Measurements from ENCODE around the gene TSSK6.

The TSSK6 gene

GRCh38 chr19:19529783-19530422 lies 14.6 kb upstream of the TSSK6 start:
- no peak for DNase-seq

GRCh38 chr19:19528721-19529490 lies 13.6 kb upstream of the TSSK6 start, which contains the start of gene YJEFN3:
TSS of gene YJEFN3 (plus strand) at chr19:19528911. CDS start at chr19:19528933, 22 bp downstream.
- no peak for DNase-seq

GRCh38 chr19:19527674-19528625 lies 12.6 kb upstream of the TSSK6 start:
- no peak for DNase-seq

DNA sequence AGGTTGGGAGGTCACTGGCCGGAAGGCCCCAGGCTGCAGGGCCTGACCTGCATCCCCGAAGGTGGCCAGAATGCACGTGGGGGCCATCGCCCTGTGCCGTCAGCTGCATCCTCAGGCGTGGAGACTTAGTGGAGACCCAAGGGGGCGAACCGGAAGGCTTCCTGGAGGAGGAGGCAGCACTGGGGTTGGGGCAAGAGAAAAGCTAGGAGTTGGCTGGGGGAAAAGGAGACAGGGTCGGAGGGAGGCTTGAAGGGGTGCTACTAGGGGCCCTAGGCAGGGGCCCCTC lies 12.0 kb upstream of the TSSK6 start:
- DNase-seq = no peak

GRCh38 chr19:19526581-19527370 lies 11.4 kb upstream of the TSSK6 start:
- no peak for DNase-seq

- no peak for DNase-seq
Observed at GRCh38 chr19:19525611-19526380, 10.4 kb upstream of the TSSK6 start.

GRCh38 chr19:19524053-19524452 lies 8.7 kb upstream of the TSSK6 start:
- no peak for DNase-seq

DNA sequence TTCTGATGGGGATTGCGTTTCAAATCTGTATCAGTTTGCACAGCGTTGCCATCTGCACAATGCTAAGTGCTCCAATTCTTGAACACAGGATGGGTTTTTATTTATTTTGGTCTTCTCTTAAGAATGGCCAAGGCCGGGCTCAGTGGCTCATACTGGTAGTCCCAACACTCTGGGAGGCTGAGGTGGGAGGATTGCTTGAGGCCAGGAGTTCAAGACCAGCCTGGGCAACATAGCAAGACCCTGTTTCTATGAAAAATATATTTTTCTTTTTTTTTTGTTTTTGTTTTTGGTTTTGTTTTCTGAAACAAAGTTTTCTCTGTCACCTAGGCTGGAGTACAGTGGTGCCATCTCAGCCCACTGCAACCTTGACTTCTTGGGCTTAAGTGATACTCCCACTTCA lies 7.8 kb upstream of the TSSK6 start:
- DNase-seq = no peak

- DNase-seq = no peak
Observed at GRCh38 chr19:19520989-19521388, 5.6 kb upstream of the TSSK6 start.

DNA sequence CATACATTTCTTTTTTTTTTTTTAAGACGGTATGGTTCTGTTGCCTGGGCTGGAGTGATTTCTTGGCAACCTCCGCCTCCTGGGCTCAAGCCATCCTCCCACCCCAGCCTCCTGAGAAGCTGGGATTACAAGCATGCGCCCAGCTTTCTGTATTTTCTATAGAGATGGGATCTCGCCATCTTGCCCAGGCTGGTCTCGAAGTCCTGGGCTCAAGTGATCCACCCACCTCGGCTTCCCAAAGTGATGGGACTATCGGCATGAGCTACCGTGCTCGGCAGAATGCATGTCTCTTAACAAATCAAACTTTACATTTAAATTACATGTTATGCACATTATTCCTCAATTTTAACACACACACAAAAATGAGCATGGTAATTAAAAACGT lies 1.9 kb upstream of the TSSK6 start:
- no peak for DNase-seq

GRCh38 chr19:19515642-19516519 lies 533 bp upstream of the TSSK6 start, which contains the start of gene NDUFA13:
TSS of gene NDUFA13 (plus strand) at chr19:19516225. CDS start at chr19:19516239, 14 bp downstream.
- DNase-seq = peak; percentile 88

DNA sequence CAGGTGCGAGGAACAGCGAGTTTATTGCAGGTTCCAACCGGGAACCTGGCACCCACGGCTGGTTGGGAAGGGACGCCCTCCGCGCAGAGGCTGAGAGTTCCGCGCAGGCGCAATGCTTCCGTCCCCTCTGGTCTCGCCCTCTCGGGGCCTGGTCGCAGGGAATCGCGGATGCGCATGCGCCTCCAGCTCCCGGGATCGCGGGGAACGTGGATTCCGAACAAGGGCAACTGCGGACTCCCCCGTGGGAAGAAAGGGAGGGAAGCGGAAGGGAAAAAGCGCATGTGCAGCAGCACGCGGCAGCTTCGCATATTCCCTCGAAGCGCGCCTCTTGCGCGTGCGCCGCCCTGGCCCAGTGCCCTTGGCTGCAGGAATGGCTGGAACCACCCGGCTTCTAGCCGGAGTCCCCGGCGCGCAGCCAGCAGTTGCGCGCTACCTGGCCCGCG lies 1.1 kb downstream of the TSSK6 start:
- no peak for DNase-seq

DNA sequence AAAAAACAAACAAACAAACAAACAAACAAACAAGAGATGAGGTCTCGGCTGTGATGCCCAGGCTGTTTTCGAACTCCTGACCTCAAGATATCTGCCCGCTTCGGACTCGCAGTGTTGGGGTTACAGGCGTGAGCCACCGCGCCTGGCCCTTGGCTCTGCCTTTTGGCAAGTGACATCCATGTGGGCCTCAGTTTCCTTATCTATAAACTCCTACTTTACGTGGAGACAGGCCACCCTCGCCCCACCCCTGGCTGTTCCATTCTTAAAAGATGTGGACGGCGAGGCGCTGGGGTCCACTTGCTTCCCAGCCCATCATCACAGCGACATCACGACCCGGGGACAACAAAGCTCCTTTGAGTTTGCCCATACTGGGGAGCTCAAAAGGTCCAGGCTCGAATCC lies 1.7 kb downstream of the TSSK6 start:
- DNase-seq = no peak

DNA sequence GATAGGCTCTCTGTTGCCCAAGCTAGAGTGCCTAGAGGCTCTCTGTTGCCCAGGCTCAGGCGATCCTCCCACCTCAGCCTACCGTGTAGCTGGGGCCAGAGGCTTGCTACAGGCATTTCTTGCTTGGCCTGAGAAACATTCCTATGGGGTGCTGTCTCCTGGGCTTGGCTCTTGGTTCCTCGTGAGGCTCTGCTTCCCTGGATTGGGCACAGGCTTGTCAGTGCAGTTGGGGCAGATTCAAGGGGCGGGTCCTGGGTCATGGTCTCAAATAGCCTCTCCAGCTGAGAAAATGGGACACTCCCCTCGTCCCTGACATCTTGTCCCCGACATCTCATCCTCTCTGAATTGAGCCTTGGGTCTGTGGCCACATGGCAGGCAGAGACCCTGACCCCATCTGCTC lies 4.9 kb downstream of the TSSK6 start:
- DNase-seq = no peak

DNA sequence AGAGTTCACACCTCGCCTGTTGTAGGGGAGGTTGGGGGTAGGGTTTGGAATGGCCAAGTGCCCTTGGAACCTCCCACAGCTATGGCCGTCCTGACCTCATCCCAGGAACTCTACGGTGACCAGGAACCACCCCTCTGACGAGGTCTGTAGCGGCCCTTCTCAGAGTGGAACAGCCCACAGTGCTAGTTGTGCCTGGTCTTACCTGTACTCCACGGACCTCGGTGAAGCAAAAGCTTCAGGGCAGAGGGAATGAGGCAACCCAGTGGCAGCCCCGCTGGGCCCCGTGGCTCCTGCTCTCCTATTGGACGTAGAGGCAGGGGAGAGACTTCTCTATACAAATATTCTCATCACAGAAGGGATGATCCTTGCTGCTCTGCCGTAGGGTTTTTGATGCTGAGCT lies 7.1 kb downstream of the TSSK6 start:
- no peak for DNase-seq

DNA sequence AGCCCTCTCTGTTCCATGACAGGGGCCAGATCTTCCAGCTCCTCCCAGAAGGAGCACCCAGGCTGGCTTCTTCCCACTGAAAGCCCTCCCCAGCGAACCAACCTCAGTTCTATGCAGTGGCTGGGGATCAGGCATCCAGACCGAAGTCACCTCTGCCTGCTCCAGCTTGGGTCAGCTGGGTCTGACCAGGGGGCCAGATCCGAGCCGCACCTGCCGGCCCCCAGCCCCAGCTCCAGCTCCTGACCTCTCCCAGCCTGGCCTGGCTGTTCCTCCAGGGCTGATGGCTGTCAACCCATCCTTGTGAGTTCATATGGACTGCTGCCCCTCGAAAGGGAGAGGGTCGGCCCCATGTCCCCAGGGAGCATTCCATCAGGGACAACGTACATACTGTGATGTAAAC lies 8.0 kb downstream of the TSSK6 start:
- no peak for DNase-seq

- DNase-seq = no peak
Observed at GRCh38 chr19:19506592-19506991, 8.8 kb downstream of the TSSK6 start.

DNA sequence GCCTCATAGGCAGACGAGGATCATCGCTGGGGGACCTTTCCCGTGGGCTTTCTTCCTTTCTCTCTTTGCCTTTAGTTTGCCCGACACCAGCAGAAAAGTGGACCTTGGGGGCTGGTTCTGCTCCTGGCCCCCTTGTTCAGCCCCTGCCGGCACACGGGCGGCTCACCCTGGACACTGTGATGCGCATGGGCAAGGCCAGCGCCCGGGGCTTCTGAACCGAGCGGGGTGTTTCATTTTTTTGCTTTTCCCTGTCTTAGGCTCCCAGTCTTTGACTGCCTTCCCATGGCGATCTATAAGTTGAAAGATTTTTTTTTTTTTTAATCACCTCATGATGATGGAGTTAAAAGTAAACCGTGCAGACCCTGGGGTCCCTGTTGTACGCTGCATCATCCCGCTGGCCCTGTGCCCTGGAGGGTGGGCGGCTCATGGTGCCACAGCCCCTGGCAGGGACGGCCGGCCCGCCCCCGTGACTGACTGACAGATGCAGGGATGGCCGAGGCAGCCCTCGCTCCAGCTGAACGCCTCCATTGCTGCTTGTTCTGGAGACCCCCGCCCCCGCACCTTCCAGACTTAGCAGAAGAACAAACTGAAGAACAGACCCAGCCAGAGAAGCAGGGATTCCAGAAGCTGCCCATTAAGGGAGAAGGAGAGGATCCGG lies 9.6 kb downstream of the TSSK6 start:
- DNase-seq = no peak

- DNase-seq = no peak
Observed at GRCh38 chr19:19504754-19505668, 10.3 kb downstream of the TSSK6 start.

Measured in NCI-H1694 (cell line).